ENCODE measurements around the gene ELP5. TPM values are rescaled to one million over a fixed set of nuclear protein-coding genes. Genes with fewer than 3 reads are reported as not detected.

Gene ELP5
- total RNA-seq, 1 experiment from 2014 or later: 38.8 TPM

DNA sequence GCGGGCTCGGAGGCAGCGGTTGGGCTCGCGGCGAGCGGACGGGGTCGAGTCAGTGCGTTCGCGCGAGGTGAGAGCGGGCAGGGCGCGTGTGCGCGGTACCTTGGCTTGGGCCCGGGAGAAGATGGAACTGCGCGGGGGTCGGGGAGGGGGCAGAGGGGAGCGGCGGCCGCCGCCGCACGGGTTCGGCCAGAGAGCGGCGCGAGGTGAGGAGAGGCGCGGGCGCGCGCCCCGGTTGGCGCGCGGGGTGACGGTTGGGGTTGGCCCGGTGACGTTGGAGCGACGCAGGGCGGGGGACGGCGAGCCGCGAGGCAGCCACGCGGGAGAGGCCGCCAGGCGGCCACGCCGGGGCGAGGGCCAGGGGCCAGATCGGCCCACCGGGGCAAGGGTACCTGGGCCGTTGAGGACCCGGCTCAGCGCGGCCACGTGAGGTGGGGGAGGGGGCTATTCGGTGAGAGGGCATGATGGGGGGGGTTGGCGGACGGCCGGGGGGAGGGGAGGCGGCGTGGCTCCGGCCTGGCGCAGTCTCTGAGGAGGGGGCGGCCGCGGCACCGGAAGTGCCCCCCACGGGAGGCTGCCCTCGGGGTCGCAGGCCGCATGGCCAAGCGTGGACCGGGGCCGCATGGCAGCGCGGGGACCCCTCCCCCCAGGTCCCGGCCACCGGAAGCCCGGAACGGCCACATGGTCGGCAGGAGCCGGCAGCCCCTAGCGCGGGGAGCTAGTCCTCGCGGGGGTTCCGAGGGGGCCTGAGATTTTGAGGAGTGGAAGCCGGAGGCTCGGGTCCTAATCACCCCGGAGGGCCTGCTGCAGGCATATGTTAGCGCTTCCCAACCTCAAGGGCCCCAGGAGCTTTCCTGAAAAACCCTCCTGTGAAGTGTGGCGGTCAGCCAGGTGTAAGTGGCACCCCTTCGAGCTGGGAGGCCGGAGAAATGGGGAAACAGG is 55.9 kb downstream of the ELP5 start:
- peaks cover 45% of the 10 kb centered on the region for H3K36me3 ChIP-seq (ENCODE audit: insufficient read depth, low read length)
- H3K4me3 ChIP-seq (ENCODE audit: low read length): peak overlapping the region; percentile 87
- H3K27me3 ChIP-seq (ENCODE audit: low read length): no peaks in the 10 kb centered on the region
- H3K9ac ChIP-seq (ENCODE audit: low read length): peak overlapping the region; percentile 99
- H4K20me1 ChIP-seq (ENCODE audit: insufficient read depth, low read depth, low read length): peaks cover 37% of the 10 kb centered on the region
- no peak overlapping the region for H2AFZ ChIP-seq (ENCODE audit: low read length)
- peak overlapping the region; percentile 93 for H3K27ac ChIP-seq (ENCODE audit: low read length)
- peaks cover 41% of the 10 kb centered on the region for H3K4me1 ChIP-seq (ENCODE audit: low read length)
- no peaks in the 10 kb centered on the region for H3K9me3 ChIP-seq (ENCODE audit: low read length)
- H3K4me2 ChIP-seq (ENCODE audit: low read depth, low read length, poor library complexity, severe bottlenecking): peak overlapping the region; percentile 85
- H3K79me2 ChIP-seq (ENCODE audit: low read length): peaks cover 36% of the 10 kb centered on the region
- peak; percentile 82 for DNase-seq
- no peaks in the 10 kb centered on the region for H3K9me2 ChIP-seq (replicated peaks; ENCODE audit: insufficient read depth, low read length)

- H3K36me3 ChIP-seq (ENCODE audit: insufficient read depth, low read length): peaks cover 47% of the 10 kb centered on the region
- peaks cover 36% of the 10 kb centered on the region for H3K79me2 ChIP-seq (ENCODE audit: low read length)
- H4K20me1 ChIP-seq (ENCODE audit: insufficient read depth, low read depth, low read length): peaks cover 40% of the 10 kb centered on the region
- peak overlapping the region; percentile 99 for H3K9ac ChIP-seq (ENCODE audit: low read length)
- peaks cover 49% of the 10 kb centered on the region for H3K4me1 ChIP-seq (ENCODE audit: low read length)
- peak overlapping the region; percentile 93 for H3K27ac ChIP-seq (ENCODE audit: low read length)
- no peaks in the 10 kb centered on the region for H3K9me2 ChIP-seq (replicated peaks; ENCODE audit: insufficient read depth, low read length)
- peak; percentile 79 for DNase-seq
- H3K4me3 ChIP-seq (ENCODE audit: low read length): peak overlapping the region; percentile 87
- no peaks in the 10 kb centered on the region for H3K27me3 ChIP-seq (ENCODE audit: low read length)
- H3K9me3 ChIP-seq (ENCODE audit: low read length): no peaks in the 10 kb centered on the region
- H3K4me2 ChIP-seq (ENCODE audit: low read depth, low read length, poor library complexity, severe bottlenecking): peak overlapping the region; percentile 85
- no peak overlapping the region for H2AFZ ChIP-seq (ENCODE audit: low read length)
These were observed 56.8 kb downstream of the ELP5 start for GRCh38 chr17:7308625-7309433.

Small RNA genes within 50 kb of the gene (small RNA-seq; reads per million reads assigned to genes)
- gene MIR324: 9.4 reads per million, percentile 90 among the genes with 10 or more reads in this experiment
- gene RF00019: not detected

Other genes starting within 250 kb of the ELP5 start
- 107 and 310 TPM in 2 replicates for gene RNASEK, start 239.6 kb upstream of the ELP5 start, total RNA-seq (2014; rRNA removed; shearing (Covaris generic); ENCODE audit: low replicate concordance)
- not detected in 2 replicates for gene BCL6B, start 229.2 kb upstream of the ELP5 start, total RNA-seq (2014; rRNA removed; shearing (Covaris generic); ENCODE audit: low replicate concordance)
- 1.3 and 6.0 TPM in 2 replicates for gene SLC16A13, start 216.2 kb upstream of the ELP5 start, total RNA-seq (2014; rRNA removed; shearing (Covaris generic); ENCODE audit: low replicate concordance)
- gene SLC16A11, start 208.1 kb upstream of the ELP5 start, total RNA-seq (2014; rRNA removed; shearing (Covaris generic); ENCODE audit: low replicate concordance): not detected in 2 replicates
- not detected in 2 replicates for gene CLEC10A, start 172.0 kb upstream of the ELP5 start, total RNA-seq (2014; rRNA removed; shearing (Covaris generic); ENCODE audit: low replicate concordance)
- not detected in 2 replicates for gene ASGR2, start 137.4 kb upstream of the ELP5 start, total RNA-seq (2014; rRNA removed; shearing (Covaris generic); ENCODE audit: low replicate concordance)
- gene ASGR1, start 72.8 kb upstream of the ELP5 start, total RNA-seq (2014; rRNA removed; shearing (Covaris generic); ENCODE audit: low replicate concordance): 1.2 TPM in 1 of 2 replicates, not detected in the other
- 8.5 and 24.1 TPM in 2 replicates for gene DLG4, start 32.4 kb upstream of the ELP5 start, total RNA-seq (2014; rRNA removed; shearing (Covaris generic); ENCODE audit: low replicate concordance)
- 245 and 371 TPM in 2 replicates for gene ACADVL, start 32.3 kb upstream of the ELP5 start, total RNA-seq (2014; rRNA removed; shearing (Covaris generic); ENCODE audit: low replicate concordance)
- gene DVL2, start 17.7 kb upstream of the ELP5 start, total RNA-seq (2014; rRNA removed; shearing (Covaris generic); ENCODE audit: low replicate concordance): 75.2 and 117 TPM in 2 replicates
- gene PHF23, start 12.8 kb upstream of the ELP5 start, total RNA-seq (2014; rRNA removed; shearing (Covaris generic); ENCODE audit: low replicate concordance): 36.7 and 69.3 TPM in 2 replicates
- gene GABARAP, start 9.8 kb upstream of the ELP5 start, total RNA-seq (2014; rRNA removed; shearing (Covaris generic); ENCODE audit: low replicate concordance): 218 and 301 TPM in 2 replicates
- gene CTDNEP1, start 481 bp upstream of the ELP5 start, total RNA-seq (2014; rRNA removed; shearing (Covaris generic); ENCODE audit: low replicate concordance): 52.6 and 87.8 TPM in 2 replicates
- not detected in 2 replicates for gene CLDN7, start 10.3 kb downstream of the ELP5 start, total RNA-seq (2014; rRNA removed; shearing (Covaris generic); ENCODE audit: low replicate concordance)
- gene SLC2A4, start 29.5 kb downstream of the ELP5 start, total RNA-seq (2014; rRNA removed; shearing (Covaris generic); ENCODE audit: low replicate concordance): 0.14 TPM in 1 of 2 replicates, not detected in the other
- gene YBX2, start 42.4 kb downstream of the ELP5 start, total RNA-seq (2014; rRNA removed; shearing (Covaris generic); ENCODE audit: low replicate concordance): not detected in 2 replicates
- 231 and 326 TPM in 2 replicates for gene EIF5A, start 55.4 kb downstream of the ELP5 start, total RNA-seq (2014; rRNA removed; shearing (Covaris generic); ENCODE audit: low replicate concordance)
- gene GPS2, start 63.1 kb downstream of the ELP5 start, total RNA-seq (2014; rRNA removed; shearing (Covaris generic); ENCODE audit: low replicate concordance): 36.9 and 63.1 TPM in 2 replicates
- 11.1 and 21.2 TPM in 2 replicates for gene NEURL4, start 77.1 kb downstream of the ELP5 start, total RNA-seq (2014; rRNA removed; shearing (Covaris generic); ENCODE audit: low replicate concordance)
- 51.0 and 85.0 TPM in 2 replicates for gene ACAP1, start 84.3 kb downstream of the ELP5 start, total RNA-seq (2014; rRNA removed; shearing (Covaris generic); ENCODE audit: low replicate concordance)
- gene KCTD11, start 99.9 kb downstream of the ELP5 start, total RNA-seq (2014; rRNA removed; shearing (Covaris generic); ENCODE audit: low replicate concordance): 5.1 and 6.8 TPM in 2 replicates
- gene TMEM95, start 102.9 kb downstream of the ELP5 start, total RNA-seq (2014; rRNA removed; shearing (Covaris generic); ENCODE audit: low replicate concordance): not detected in 2 replicates
- gene TNK1, start 128.9 kb downstream of the ELP5 start, total RNA-seq (2014; rRNA removed; shearing (Covaris generic); ENCODE audit: low replicate concordance): 0.75 and 3.8 TPM in 2 replicates
- 39.8 and 40.4 TPM in 2 replicates for gene PLSCR3, start 142.3 kb downstream of the ELP5 start, total RNA-seq (2014; rRNA removed; shearing (Covaris generic); ENCODE audit: low replicate concordance)
- 262 and 330 TPM in 2 replicates for gene TMEM256, start 151.9 kb downstream of the ELP5 start, total RNA-seq (2014; rRNA removed; shearing (Covaris generic); ENCODE audit: low replicate concordance)
- gene NLGN2, start 155.6 kb downstream of the ELP5 start, total RNA-seq (2014; rRNA removed; shearing (Covaris generic); ENCODE audit: low replicate concordance): not detected in 2 replicates
- gene SPEM1, start 168.1 kb downstream of the ELP5 start, total RNA-seq (2014; rRNA removed; shearing (Covaris generic); ENCODE audit: low replicate concordance): not detected in 2 replicates
- gene SPEM2, start 173.4 kb downstream of the ELP5 start, total RNA-seq (2014; rRNA removed; shearing (Covaris generic); ENCODE audit: low replicate concordance): not detected in 2 replicates
- gene SPEM3, start 176.6 kb downstream of the ELP5 start, total RNA-seq (2014; rRNA removed; shearing (Covaris generic); ENCODE audit: low replicate concordance): not detected in 2 replicates
- gene TMEM102, start 183.2 kb downstream of the ELP5 start, total RNA-seq (2014; rRNA removed; shearing (Covaris generic); ENCODE audit: low replicate concordance): 3.0 and 9.9 TPM in 2 replicates
- gene FGF11, start 187.3 kb downstream of the ELP5 start, total RNA-seq (2014; rRNA removed; shearing (Covaris generic); ENCODE audit: low replicate concordance): 0.32 and 0.67 TPM in 2 replicates
- gene CHRNB1, start 192.8 kb downstream of the ELP5 start, total RNA-seq (2014; rRNA removed; shearing (Covaris generic); ENCODE audit: low replicate concordance): 3.6 and 6.6 TPM in 2 replicates
- gene ZBTB4, start 227.4 kb downstream of the ELP5 start, total RNA-seq (2014; rRNA removed; shearing (Covaris generic); ENCODE audit: low replicate concordance): 5.5 and 7.2 TPM in 2 replicates
- not detected in 2 replicates for gene SLC35G6, start 229.2 kb downstream of the ELP5 start, total RNA-seq (2014; rRNA removed; shearing (Covaris generic); ENCODE audit: low replicate concordance)
- 78.8 and 169 TPM in 2 replicates for gene POLR2A, start 232.2 kb downstream of the ELP5 start, total RNA-seq (2014; rRNA removed; shearing (Covaris generic); ENCODE audit: low replicate concordance)